HepG2 (cell line): ENCODE data around the gene IFI27L2. TPM values are rescaled to one million over a fixed set of nuclear protein-coding genes. Genes with fewer than 3 reads are reported as not detected.

Experiments
- ATF4 ChIP-seq, 2 experiments: fragments of 450-650 bp in 1 of 2; sonication (generic) in 1 of 2; formaldehyde crosslinking; IDR thresholded peaks; 2 replicates each; pipeline versions ENCODE4 v1.5.0 to v1.8.0; 2020 to 2022; ENCODE audit warnings: mild to moderate bottlenecking in 1 of 2, missing genetic modification reagents in 1 of 2
- DRAP1 ChIP-seq: IDR thresholded peaks from 2 replicates; pipeline ENCODE4 v1.6.1; 2016; ENCODE audit warnings: missing genetic modification reagents, missing compliant biosample characterization
- ETS1 ChIP-seq: sonication (generic); formaldehyde crosslinking; IDR thresholded peaks from 2 replicates; pipeline ENCODE4 v1.4.0; 2020; ENCODE audit warnings: missing genetic modification reagents
- KDM3A ChIP-seq: IDR thresholded peaks from 2 replicates; pipeline ENCODE4 v1.6.1; 2018; ENCODE audit warnings: low read depth, missing compliant biosample characterization
- LRRFIP1 ChIP-seq: sonication (generic); formaldehyde crosslinking; conservative IDR thresholded peaks from 2 replicates; pipeline ENCODE4 v1.4.0; 2020; ENCODE audit warnings: missing genetic modification reagents
- MNT ChIP-seq: fragments of 450-650 bp; IDR thresholded peaks from 2 replicates; pipeline ENCODE4 v1.6.1; 2016
- MTA3 ChIP-seq: sonication (generic); formaldehyde crosslinking; IDR thresholded peaks from 2 replicates; pipeline ENCODE4 v1.4.0; 2020; ENCODE audit warnings: missing genetic modification reagents
- NCOR1 ChIP-seq: fragments of 200-600 bp; sonication (generic); IDR thresholded peaks from 2 replicates; pipeline ENCODE4 v1.7.0; 2017; ENCODE audit warnings: antibody characterized with exemption, low read length, borderline replicate concordance
- THAP7 ChIP-seq: sonication (generic); formaldehyde crosslinking; IDR thresholded peaks from 2 replicates; pipeline ENCODE4 v1.8.1; 2023; ENCODE audit warnings: mild to moderate bottlenecking, missing genetic modification reagents
- YY1 ChIP-seq: IDR thresholded peaks from 2 replicates; pipeline ENCODE4 v1.6.1; 2011; ENCODE audit warnings: low read length, low read depth, moderate library complexity, mild to moderate bottlenecking; ENCODE audit not compliant: insufficient read depth, insufficient replicate concordance
- ZKSCAN8 ChIP-seq: IDR thresholded peaks from 2 replicates; pipeline ENCODE4 v1.6.1; 2016; ENCODE audit warnings: borderline replicate concordance, missing genetic modification reagents, missing compliant biosample characterization
- ZMAT5 ChIP-seq: sonication (generic); formaldehyde crosslinking; IDR thresholded peaks from 2 replicates; pipeline ENCODE4 v1.5.0; 2020; ENCODE audit warnings: mild to moderate bottlenecking, low read depth, missing genetic modification reagents, borderline replicate concordance
- ZNF101 ChIP-seq: sonication (generic); formaldehyde crosslinking; IDR thresholded peaks from 2 replicates; pipeline ENCODE4 v1.4.0; 2020; ENCODE audit warnings: mild to moderate bottlenecking, low read depth, missing genetic modification reagents, borderline replicate concordance
- ZNF251 ChIP-seq: sonication (generic); formaldehyde crosslinking; IDR thresholded peaks from 2 replicates; pipeline ENCODE4 v1.9.0; 2021; ENCODE audit warnings: mild to moderate bottlenecking, missing genetic modification reagents
- ZNF296 ChIP-seq: sonication (generic); formaldehyde crosslinking; conservative IDR thresholded peaks from 2 replicates; pipeline ENCODE4 v1.5.0; 2020; ENCODE audit warnings: mild to moderate bottlenecking, missing genetic modification reagents
- ZNF800 ChIP-seq: sonication (generic); formaldehyde crosslinking; IDR thresholded peaks from 2 replicates; pipeline ENCODE4 v1.4.0; 2020; ENCODE audit warnings: missing genetic modification reagents
- polyA plus RNA-seq, 8 experiments: library from polyadenylated mRNA; depleted of rRNA in 3 of 8; stranded (reverse) in 7 of 8; unstranded in 1 of 8; fragments of >200 nt; fragmentation: Illumina TruSeq in 4 of 8; extraction: Trizol in 4 of 8; gene quantifications; 2 replicates each; pipeline versions ENCODE4 v1.2.1 to v1.2.3, GENCODE V29; 2011 to 2016; ENCODE audit warnings: low read depth in 4 of 8, missing spikeins in 1 of 8, mixed read lengths in 1 of 8; ENCODE audit not compliant: insufficient read depth in 1 of 8
- total RNA-seq, 5 experiments: library from RNA; depleted of rRNA; stranded (reverse); fragments of >200 nt; fragmentation: Illumina TruSeq; extraction: Trizol; gene quantifications; 2 replicates each; pipeline ENCODE4 v1.2.3, GENCODE V29; 2016; ENCODE audit warnings: low read depth in 1 of 5

Gene IFI27L2
- total and polyA plus RNA-seq, 2 of the 13 experiments (the other 11 are each of a cell fraction or from before 2014, with no cell fraction given) = 4.3 to 4.8 TPM

GRCh38 chr14:94144765-94145164 is 15.4 kb upstream of the IFI27L2 start (continued):
- TF ChIP-seq ZNF800 (CRISPR knock-in tag) (no peak), ZNF296 (no peak), ZMAT5 (CRISPR knock-in tag) (no peak), YY1 (no peak), LRRFIP1 (no peak), ZNF101 (CRISPR knock-in tag) (no peak), MNT (no peak), ETS1 (no peak), DRAP1 (CRISPR knock-in tag) (no peak), ZKSCAN8 (CRISPR knock-in tag) (no peak), ATF4 (CRISPR knock-in tag; IDR thresholded peaks at IDR 0.05) (peak in 1 of 2 experiments; percentile 95; a peak in 2 of 4 replicates), ZNF251 (no peak), MTA3 (CRISPR knock-in tag) (no peak), THAP7 (CRISPR knock-in tag) (no peak), NCOR1 (no peak), KDM3A (CRISPR knock-in tag) (no peak)
